ENCODE data around the gene TM9SF3.

GRCh38 chr10:96614515-96614914 lies 27.7 kb upstream of the TM9SF3 start:
- TF ChIP-seq, protein P1, sequence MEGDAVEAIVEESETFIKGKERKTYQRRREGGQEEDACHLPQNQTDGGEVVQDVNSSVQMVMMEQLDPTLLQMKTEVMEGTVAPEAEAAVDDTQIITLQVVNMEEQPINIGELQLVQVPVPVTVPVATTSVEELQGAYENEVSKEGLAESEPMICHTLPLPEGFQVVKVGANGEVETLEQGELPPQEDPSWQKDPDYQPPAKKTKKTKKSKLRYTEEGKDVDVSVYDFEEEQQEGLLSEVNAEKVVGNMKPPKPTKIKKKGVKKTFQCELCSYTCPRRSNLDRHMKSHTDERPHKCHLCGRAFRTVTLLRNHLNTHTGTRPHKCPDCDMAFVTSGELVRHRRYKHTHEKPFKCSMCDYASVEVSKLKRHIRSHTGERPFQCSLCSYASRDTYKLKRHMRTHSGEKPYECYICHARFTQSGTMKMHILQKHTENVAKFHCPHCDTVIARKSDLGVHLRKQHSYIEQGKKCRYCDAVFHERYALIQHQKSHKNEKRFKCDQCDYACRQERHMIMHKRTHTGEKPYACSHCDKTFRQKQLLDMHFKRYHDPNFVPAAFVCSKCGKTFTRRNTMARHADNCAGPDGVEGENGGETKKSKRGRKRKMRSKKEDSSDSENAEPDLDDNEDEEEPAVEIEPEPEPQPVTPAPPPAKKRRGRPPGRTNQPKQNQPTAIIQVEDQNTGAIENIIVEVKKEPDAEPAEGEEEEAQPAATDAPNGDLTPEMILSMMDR (IDR thresholded peaks at IDR 0.05): no peak
- no peak for TF ChIP-seq EZH2 (IDR thresholded peaks at IDR 0.05; ENCODE audit: borderline replicate concordance, insufficient read depth, low read depth, low read length, poor library complexity, severe bottlenecking)
